Sigmoid colon (tissue), 7 donors: ENCODE results near the gene FASN. TPM values are rescaled to one million over a fixed set of nuclear protein-coding genes. Genes with fewer than 3 reads are reported as not detected.

Source experiments
- DNase-seq: peaks from one replicate; pipeline ENCODE4 v3.0.0-alpha.2; 2019
- H3K27ac ChIP-seq, 4 donors: fragments of 200-600 bp; sonication (generic); one replicate each; pipeline ENCODE4 v1.5.1; 2016 to 2019; ENCODE audit warnings: mild to moderate bottlenecking in 1 of 4
- H3K27me3 ChIP-seq, 3 donors: fragments of 200-600 bp; sonication (generic); one replicate each; pipeline ENCODE4 v1.5.1; 2019; ENCODE audit warnings: mild to moderate bottlenecking in 1 of 3
- H3K36me3 ChIP-seq, 4 donors: fragments of 200-600 bp; sonication (generic); one replicate each; pipeline ENCODE4 v1.5.1; 2016 to 2019
- H3K4me1 ChIP-seq, 4 donors: fragments of 200-600 bp; sonication (generic); one replicate each; pipeline ENCODE4 v1.5.1; 2017 to 2019
- H3K4me3 ChIP-seq, 4 donors: fragments of 200-600 bp; sonication (generic); one replicate each; pipeline ENCODE4 v1.5.1; 2017 to 2019; ENCODE audit warnings: mild to moderate bottlenecking in 2 of 4, moderate library complexity in 1 of 4
- H3K9me3 ChIP-seq, 4 donors: fragments of 200-600 bp in 3 of 4; sonication (generic) in 3 of 4; one replicate each; pipeline versions ENCODE4 v1.5.1 to v1.6.1; 2013 to 2019
- EP300 ChIP-seq, 4 donors: sonication (generic); formaldehyde crosslinking; IDR thresholded peaks; one replicate each; pipeline ENCODE4 v1.6.1; 2017; ENCODE audit warnings: antibody characterized with exemption in 4 of 4
- POLR2A ChIP-seq, 2 donors: fragments of 450-650 bp; IDR thresholded peaks; one replicate each; pipeline ENCODE4 v1.6.1; 2016; ENCODE audit warnings: antibody characterized with exemption in 2 of 2, mild to moderate bottlenecking in 2 of 2, moderate library complexity in 2 of 2
- POLR2AphosphoS5 ChIP-seq, 4 donors: sonication (generic); formaldehyde crosslinking; IDR thresholded peaks; one replicate each; pipeline ENCODE4 v1.6.1; 2017; ENCODE audit warnings: antibody characterized with exemption in 4 of 4
- WGBS, 2 donors: extraction: QIAGEN DNeasy Blood & Tissue Kit; methylation state at CpG; one replicate each; pipeline ENCODE4 v1.1.7; 2013; 5-methylcytosine and 5-hydroxymethylcytosine counted together
- intact Hi-C: fragments of 100-400 bp; cut with DNase I; formaldehyde crosslinking; loops from one replicate; pipeline ENCODE4 v1.15.1; 2023
- polyA plus RNA-seq, 3 donors: library from polyadenylated mRNA; stranded (reverse); fragments of 200-250 nt; gene quantifications; one replicate each; pipeline ENCODE4 v1.2.3, GENCODE V29; 2013
- total RNA-seq, 4 donors: library from RNA; depleted of rRNA; stranded (reverse); fragments of >200 nt; gene quantifications; one replicate each; pipeline ENCODE4 v1.1.0, GENCODE V29; 2016
- TF ChIP-seq, protein P1 (sequence below), 4 experiments: fragments of 450-650 bp in 3 of 4; fragments of 200-600 bp in 1 of 4; IDR thresholded peaks; one replicate each; pipeline ENCODE4 v1.5.1; 2016 to 2019; ENCODE audit warnings: antibody characterized with exemption in 4 of 4, mild to moderate bottlenecking in 3 of 4, moderate library complexity in 2 of 4
- donor health status: healthy with polysubstance abuse.
- donor health status: Bipolar disorder and iron deficiency.
- donor health status: healthy.

Gene FASN
- total and polyA plus RNA-seq, 7 donors: 12.7 to 152 (median 18.0) TPM

- 23 to 64% methylated on average over 6 of the region's 6 CpGs for WGBS, 2 donors
- DNase-seq: no peak
- Histone ChIP-seq H3K9me3 (no peaks in the 10 kb centered on the region), H3K27me3 (no peaks in the 10 kb centered on the region), H3K27ac (no peak overlapping the region), H3K4me3 (no peak overlapping the region), H3K4me1 (no peaks in the 10 kb centered on the region), H3K36me3 (no peaks in the 10 kb centered on the region)
- intact Hi-C loops: no loop called here
- TF ChIP-seq, protein P1, sequence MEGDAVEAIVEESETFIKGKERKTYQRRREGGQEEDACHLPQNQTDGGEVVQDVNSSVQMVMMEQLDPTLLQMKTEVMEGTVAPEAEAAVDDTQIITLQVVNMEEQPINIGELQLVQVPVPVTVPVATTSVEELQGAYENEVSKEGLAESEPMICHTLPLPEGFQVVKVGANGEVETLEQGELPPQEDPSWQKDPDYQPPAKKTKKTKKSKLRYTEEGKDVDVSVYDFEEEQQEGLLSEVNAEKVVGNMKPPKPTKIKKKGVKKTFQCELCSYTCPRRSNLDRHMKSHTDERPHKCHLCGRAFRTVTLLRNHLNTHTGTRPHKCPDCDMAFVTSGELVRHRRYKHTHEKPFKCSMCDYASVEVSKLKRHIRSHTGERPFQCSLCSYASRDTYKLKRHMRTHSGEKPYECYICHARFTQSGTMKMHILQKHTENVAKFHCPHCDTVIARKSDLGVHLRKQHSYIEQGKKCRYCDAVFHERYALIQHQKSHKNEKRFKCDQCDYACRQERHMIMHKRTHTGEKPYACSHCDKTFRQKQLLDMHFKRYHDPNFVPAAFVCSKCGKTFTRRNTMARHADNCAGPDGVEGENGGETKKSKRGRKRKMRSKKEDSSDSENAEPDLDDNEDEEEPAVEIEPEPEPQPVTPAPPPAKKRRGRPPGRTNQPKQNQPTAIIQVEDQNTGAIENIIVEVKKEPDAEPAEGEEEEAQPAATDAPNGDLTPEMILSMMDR (IDR thresholded peaks at IDR 0.05): no peak
- TF ChIP-seq EP300 (IDR thresholded peaks at IDR 0.05): no peak
- TF ChIP-seq POLR2A (IDR thresholded peaks at IDR 0.05): no peak
- TF ChIP-seq POLR2AphosphoS5 (IDR thresholded peaks at IDR 0.05): no peak
These were observed 25.2 kb downstream of the FASN start for GRCh38 chr17:82072827-82073226.

DNA sequence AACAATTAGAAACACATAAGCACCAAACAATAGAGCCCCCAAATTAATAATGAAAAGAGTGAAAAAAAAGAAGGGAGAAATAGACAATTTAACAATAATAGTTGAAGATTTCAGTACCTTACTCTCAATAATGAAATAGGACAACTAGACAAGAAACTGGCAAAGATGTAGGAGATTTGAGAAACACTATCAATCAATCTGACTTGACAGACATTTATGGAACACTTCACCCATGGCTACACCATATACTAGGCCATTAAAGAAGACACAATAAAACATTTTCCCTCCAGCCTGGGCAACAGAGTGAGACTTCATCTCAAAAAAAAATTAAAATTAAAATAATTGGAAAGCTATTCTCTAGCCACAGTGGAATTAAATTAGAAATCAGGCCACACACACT lies 27.4 kb downstream of the FASN start:
- H3K36me3 ChIP-seq: no peaks in the 10 kb centered on the region
- H3K4me1 ChIP-seq: peaks cover 0 to 9% (median 8%) of the 10 kb centered on the region in 4 donors
- no peaks in the 10 kb centered on the region for H3K27me3 ChIP-seq
- no peaks in the 10 kb centered on the region for H3K9me3 ChIP-seq
- no peak overlapping the region for H3K27ac ChIP-seq
- intact Hi-C loops: no loop called here
- TF ChIP-seq, protein P1 (IDR thresholded peaks at IDR 0.05): no peak
- no peak for TF ChIP-seq POLR2AphosphoS5 (IDR thresholded peaks at IDR 0.05)
- no peak for TF ChIP-seq POLR2A (IDR thresholded peaks at IDR 0.05)
- TF ChIP-seq EP300 (IDR thresholded peaks at IDR 0.05): no peak
- no peak overlapping the region for H3K4me3 ChIP-seq
- no peak for DNase-seq

GRCh38 chr17:82065638-82066303 lies 32.3 kb downstream of the FASN start, which contains the start of gene DUS1L:
Gene DUS1L, minus strand, starts transcription at chr17:82065804. Its CDS starts 745 bp downstream, at chr17:82065059.
- peaks cover 0 to 30% (median 25%) of the 10 kb centered on the region in 4 donors for H3K4me1 ChIP-seq
- H3K9me3 ChIP-seq: no peaks in the 10 kb centered on the region
- WGBS, 2 donors: 10 to 12% methylated on average over 88 of the region's 88 CpGs
- TF ChIP-seq, protein P1 (IDR thresholded peaks at IDR 0.05): no peak
- peak in 3 of 4 donors; percentile 41 to 64 (median 50) for TF ChIP-seq POLR2AphosphoS5 (IDR thresholded peaks at IDR 0.05)
- peak; percentile 80 for DNase-seq
- H3K4me3 ChIP-seq: peak within 1 kb of the TSS; percentile 61 to 97 (median 88)
- no peaks in the 10 kb centered on the region for H3K27me3 ChIP-seq
- H3K36me3 ChIP-seq: peaks cover 9 to 33% (median 15%) of the 10 kb centered on the region in 4 donors
- peak within 1 kb of the TSS; percentile 83 to 89 (median 86) for H3K27ac ChIP-seq
- intact Hi-C loops: loop anchor here (2.0 kb wide), 1 partner anchor 33 kb away; the partner anchor contains the start of gene FASN

DNA sequence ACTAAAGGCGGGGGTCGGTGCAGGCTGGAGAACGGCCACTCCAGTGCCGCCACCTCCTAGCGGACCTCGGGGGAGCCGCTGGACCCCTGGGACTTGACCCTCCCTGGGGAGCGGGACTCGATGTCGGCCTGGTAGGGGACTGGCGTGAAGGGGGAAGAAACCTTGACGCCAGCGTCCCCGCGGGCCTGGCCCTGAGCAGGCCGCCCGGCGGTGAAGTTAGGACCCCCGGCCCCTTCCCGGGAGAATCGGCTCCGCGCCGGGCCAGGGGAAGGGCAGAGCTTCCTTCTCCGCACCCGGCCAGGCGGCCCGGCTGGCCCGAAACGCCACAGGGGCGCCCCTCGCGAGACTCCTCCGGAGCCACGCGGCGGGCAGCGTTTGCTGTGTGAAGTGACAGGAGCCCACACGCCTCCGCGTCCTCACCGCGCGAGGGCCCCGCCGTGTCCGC lies 32.8 kb downstream of the FASN start:
- TF ChIP-seq, protein P1 (IDR thresholded peaks at IDR 0.05): no peak
- no peak for TF ChIP-seq POLR2A (IDR thresholded peaks at IDR 0.05)
- TF ChIP-seq EP300 (IDR thresholded peaks at IDR 0.05): no peak
- TF ChIP-seq POLR2AphosphoS5 (IDR thresholded peaks at IDR 0.05): no peak
- Histone ChIP-seq H3K4me3 (peak overlapping the region; percentile 61 to 97 (median 88)), H3K27ac (peak overlapping the region; percentile 76 to 89 (median 84)), H3K4me1 (peaks cover 0 to 30% (median 25%) of the 10 kb centered on the region in 4 donors), H3K27me3 (no peaks in the 10 kb centered on the region), H3K9me3 (no peaks in the 10 kb centered on the region), H3K36me3 (peaks cover 9 to 38% (median 18%) of the 10 kb centered on the region in 4 donors)
- intact Hi-C loops: loop anchor here (2.0 kb wide), 1 partner anchor 34 kb away; the partner anchor contains the start of gene FASN
- DNase-seq: no peak
- WGBS, 2 donors: 1% methylated on average over 47 of the region's 47 CpGs
